HepG2 (cell line): ENCODE data around the gene DST. TPM values are rescaled to one million over a fixed set of nuclear protein-coding genes. Genes with fewer than 3 reads are reported as not detected.

Source experiments
- AHR ChIP-seq: IDR thresholded peaks from 2 replicates; pipeline ENCODE4 v1.6.1; 2018; ENCODE audit warnings: missing genetic modification reagents, missing compliant biosample characterization
- CHCHD3 ChIP-seq: sonication (generic); formaldehyde crosslinking; IDR thresholded peaks from 2 replicates; pipeline ENCODE4 v1.8.0; 2022; ENCODE audit warnings: mild to moderate bottlenecking, missing genetic modification reagents, moderate library complexity
- ELF1 ChIP-seq: sonication (generic); formaldehyde crosslinking; IDR thresholded peaks from 2 replicates; pipeline ENCODE4 v1.4.0; 2020; ENCODE audit warnings: missing genetic modification reagents
- FIP1L1 ChIP-seq: fragments of 200-400 bp; formaldehyde crosslinking; IDR thresholded peaks from 2 replicates; pipeline ENCODE4 v1.6.1; 2018; ENCODE audit warnings: low read depth, mild to moderate bottlenecking, low read length, moderate library complexity, borderline replicate concordance; ENCODE audit not compliant: insufficient read depth
- MAFF ChIP-seq: IDR thresholded peaks from 2 replicates; pipeline ENCODE4 v1.6.1; 2011; ENCODE audit warnings: low read depth, low read length, improper control_type of control experiment
- NBN ChIP-seq: fragments of 450-650 bp; conservative IDR thresholded peaks from 2 replicates; pipeline ENCODE4 v1.6.1; 2017
- PITX1 ChIP-seq: sonication (generic); formaldehyde crosslinking; IDR thresholded peaks from 2 replicates; pipeline ENCODE4 v1.5.1; 2020; ENCODE audit warnings: mild to moderate bottlenecking, missing genetic modification reagents
- PTBP1 ChIP-seq: fragments of 200-400 bp; formaldehyde crosslinking; IDR thresholded peaks from 2 replicates; pipeline ENCODE4 v1.6.1; 2018; ENCODE audit warnings: low read length, low read depth; ENCODE audit not compliant: poor library complexity, severe bottlenecking
- RBM22 ChIP-seq: fragments of 200-400 bp; formaldehyde crosslinking; optimal IDR thresholded peaks from 2 replicates; pipeline ENCODE3; 2017; ENCODE audit warnings: mild to moderate bottlenecking, low read length, moderate library complexity
- SIX1 ChIP-seq: sonication (generic); formaldehyde crosslinking; IDR thresholded peaks from 2 replicates; pipeline ENCODE4 v1.4.0; 2020; ENCODE audit warnings: missing genetic modification reagents, borderline replicate concordance
- SOX13 ChIP-seq, 3 experiments: fragments of 450-650 bp in 1 of 3; sonication (generic) in 1 of 3; formaldehyde crosslinking in 1 of 3; IDR thresholded peaks in 2 of 3; conservative IDR thresholded peaks in 1 of 3; 2 replicates each; pipeline versions ENCODE4 v1.5.0 to v1.6.1; 2016 to 2020; ENCODE audit warnings: antibody characterized with exemption in 1 of 3, mild to moderate bottlenecking in 1 of 3, missing compliant biosample characterization in 1 of 3, missing genetic modification reagents in 1 of 3, moderate library complexity in 1 of 3
- TAF15 ChIP-seq: fragments of 200-400 bp; formaldehyde crosslinking; IDR thresholded peaks from one replicate; pipeline ENCODE4 v1.6.1; 2018; ENCODE audit warnings: mild to moderate bottlenecking, low read depth, low read length; ENCODE audit not compliant: poor library complexity, severe bottlenecking
- TGIF2 ChIP-seq: IDR thresholded peaks from 2 replicates; pipeline ENCODE4 v1.6.1; 2016; ENCODE audit warnings: control low read depth, missing compliant biosample characterization
- ZFP36 ChIP-seq: fragments of 150-350 bp; IDR thresholded peaks from 2 replicates; pipeline ENCODE4 v1.6.1; 2018; ENCODE audit warnings: borderline replicate concordance, low read length, low read depth; ENCODE audit not compliant: partially characterized antibody
- ZMAT3 ChIP-seq: sonication (generic); formaldehyde crosslinking; conservative IDR thresholded peaks from 2 replicates; pipeline ENCODE4 v1.7.0; 2021; ENCODE audit warnings: missing genetic modification reagents
- ZMYM4 ChIP-seq: sonication (generic); formaldehyde crosslinking; IDR thresholded peaks from 2 replicates; pipeline ENCODE4 v1.8.1; 2023; ENCODE audit warnings: mild to moderate bottlenecking, missing genetic modification reagents
- ZNF138 ChIP-seq: sonication (generic); formaldehyde crosslinking; IDR thresholded peaks from 2 replicates; pipeline ENCODE4 v1.5.0; 2020; ENCODE audit warnings: mild to moderate bottlenecking, low read depth, missing genetic modification reagents
- ZNF780A ChIP-seq: sonication (generic); formaldehyde crosslinking; IDR thresholded peaks from 2 replicates; pipeline ENCODE4 v1.8.0; 2022; ENCODE audit warnings: mild to moderate bottlenecking, missing genetic modification reagents, moderate library complexity
- polyA plus RNA-seq, 8 experiments: library from polyadenylated mRNA; depleted of rRNA in 3 of 8; stranded (reverse) in 7 of 8; unstranded in 1 of 8; fragments of >200 nt; fragmentation: Illumina TruSeq in 4 of 8; extraction: Trizol in 4 of 8; gene quantifications; 2 replicates each; pipeline versions ENCODE4 v1.2.1 to v1.2.3, GENCODE V29; 2011 to 2016; ENCODE audit warnings: low read depth in 4 of 8, missing spikeins in 1 of 8, mixed read lengths in 1 of 8; ENCODE audit not compliant: insufficient read depth in 1 of 8
- total RNA-seq, 5 experiments: library from RNA; depleted of rRNA; stranded (reverse); fragments of >200 nt; fragmentation: Illumina TruSeq; extraction: Trizol; gene quantifications; 2 replicates each; pipeline ENCODE4 v1.2.3, GENCODE V29; 2016; ENCODE audit warnings: low read depth in 1 of 5
- TF ChIP-seq, protein P1 (sequence below): sonication (generic); formaldehyde crosslinking; IDR thresholded peaks from 2 replicates; pipeline ENCODE4 v1.5.0; 2020; ENCODE audit warnings: mild to moderate bottlenecking, missing genetic modification reagents
- TF ChIP-seq, protein P2 (sequence below): sonication (generic); formaldehyde crosslinking; IDR thresholded peaks from 2 replicates; pipeline ENCODE4 v1.4.0; 2020; ENCODE audit warnings: missing genetic modification reagents
- TF ChIP-seq, protein P3 (sequence below): sonication (generic); formaldehyde crosslinking; IDR thresholded peaks from 2 replicates; pipeline ENCODE4 v1.4.0; 2020; ENCODE audit warnings: mild to moderate bottlenecking, missing genetic modification reagents
- TF ChIP-seq, protein P4 (sequence below): sonication (generic); formaldehyde crosslinking; IDR thresholded peaks from 2 replicates; pipeline ENCODE4 v1.4.0; 2020; ENCODE audit warnings: low read depth, mild to moderate bottlenecking, missing genetic modification reagents
- TF ChIP-seq, protein P5 (sequence below): sonication (generic); formaldehyde crosslinking; IDR thresholded peaks from 2 replicates; pipeline ENCODE4 v1.4.0; 2020; ENCODE audit warnings: missing genetic modification reagents, mild to moderate bottlenecking, borderline replicate concordance

The DST gene
- total and polyA plus RNA-seq, 2 of the 13 experiments (the other 11 are each of a cell fraction or from before 2014, with no cell fraction given): 64.4 to 89.0 TPM

DNA sequence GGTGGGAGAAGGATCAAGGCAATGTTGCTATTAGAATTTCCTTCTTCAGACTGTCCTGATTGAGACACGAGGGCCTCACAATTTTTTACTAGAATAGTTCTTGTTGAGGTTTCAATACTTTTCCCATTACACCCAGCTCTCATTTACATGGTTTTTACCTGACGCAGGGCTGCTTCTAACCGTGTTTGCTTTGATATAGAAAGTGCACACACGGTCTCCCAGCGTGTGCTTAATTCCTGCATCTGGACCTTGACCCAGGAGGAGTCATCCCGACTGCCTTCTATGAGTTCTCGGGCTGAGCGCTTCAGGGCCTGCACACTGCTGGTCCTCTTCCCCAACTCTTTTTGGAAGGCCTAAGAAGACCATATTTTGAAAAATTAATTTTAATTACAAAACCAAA, 160.2 kb downstream of the DST start (continued):
- TF ChIP-seq, protein P1, sequence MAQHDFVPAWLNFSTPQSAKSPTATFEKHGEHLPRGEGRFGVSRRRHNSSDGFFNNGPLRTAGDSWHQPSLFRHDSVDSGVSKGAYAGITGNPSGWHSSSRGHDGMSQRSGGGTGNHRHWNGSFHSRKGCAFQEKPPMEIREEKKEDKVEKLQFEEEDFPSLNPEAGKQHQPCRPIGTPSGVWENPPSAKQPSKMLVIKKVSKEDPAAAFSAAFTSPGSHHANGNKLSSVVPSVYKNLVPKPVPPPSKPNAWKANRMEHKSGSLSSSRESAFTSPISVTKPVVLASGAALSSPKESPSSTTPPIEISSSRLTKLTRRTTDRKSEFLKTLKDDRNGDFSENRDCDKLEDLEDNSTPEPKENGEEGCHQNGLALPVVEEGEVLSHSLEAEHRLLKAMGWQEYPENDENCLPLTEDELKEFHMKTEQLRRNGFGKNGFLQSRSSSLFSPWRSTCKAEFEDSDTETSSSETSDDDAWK (CRISPR knock-in tag): no peak
- no peak for TF ChIP-seq TAF15
- TF ChIP-seq FIP1L1: no peak
- TF ChIP-seq ZFP36: no peak
- no peak for TF ChIP-seq NBN
- no peak for TF ChIP-seq ZMAT3 (CRISPR knock-in tag)
- TF ChIP-seq, protein P2, sequence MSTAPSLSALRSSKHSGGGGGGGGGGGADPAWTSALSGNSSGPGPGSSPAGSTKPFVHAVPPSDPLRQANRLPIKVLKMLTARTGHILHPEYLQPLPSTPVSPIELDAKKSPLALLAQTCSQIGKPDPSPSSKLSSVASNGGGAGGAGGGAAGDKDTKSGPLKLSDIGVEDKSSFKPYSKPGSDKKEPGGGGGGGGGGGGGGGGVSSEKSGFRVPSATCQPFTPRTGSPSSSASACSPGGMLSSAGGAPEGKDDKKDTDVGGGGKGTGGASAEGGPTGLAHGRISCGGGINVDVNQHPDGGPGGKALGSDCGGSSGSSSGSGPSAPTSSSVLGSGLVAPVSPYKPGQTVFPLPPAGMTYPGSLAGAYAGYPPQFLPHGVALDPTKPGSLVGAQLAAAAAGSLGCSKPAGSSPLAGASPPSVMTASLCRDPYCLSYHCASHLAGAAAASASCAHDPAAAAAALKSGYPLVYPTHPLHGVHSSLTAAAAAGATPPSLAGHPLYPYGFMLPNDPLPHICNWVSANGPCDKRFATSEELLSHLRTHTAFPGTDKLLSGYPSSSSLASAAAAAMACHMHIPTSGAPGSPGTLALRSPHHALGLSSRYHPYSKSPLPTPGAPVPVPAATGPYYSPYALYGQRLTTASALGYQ (CRISPR knock-in tag): no peak
- no peak for TF ChIP-seq ELF1 (CRISPR knock-in tag)
- TF ChIP-seq, protein P3, sequence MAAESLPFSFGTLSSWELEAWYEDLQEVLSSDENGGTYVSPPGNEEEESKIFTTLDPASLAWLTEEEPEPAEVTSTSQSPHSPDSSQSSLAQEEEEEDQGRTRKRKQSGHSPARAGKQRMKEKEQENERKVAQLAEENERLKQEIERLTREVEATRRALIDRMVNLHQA (CRISPR knock-in tag): no peak
- TF ChIP-seq TGIF2 (CRISPR knock-in tag): no peak
- TF ChIP-seq CHCHD3 (CRISPR knock-in tag): no peak
- TF ChIP-seq SIX1 (CRISPR knock-in tag): no peak
- TF ChIP-seq ZNF780A (CRISPR knock-in tag): no peak
- TF ChIP-seq ZNF138 (CRISPR knock-in tag): no peak
- TF ChIP-seq ZMYM4 (CRISPR knock-in tag): peak; percentile 56; the same call in 1 of the 2 replicates
- TF ChIP-seq, protein P4, sequence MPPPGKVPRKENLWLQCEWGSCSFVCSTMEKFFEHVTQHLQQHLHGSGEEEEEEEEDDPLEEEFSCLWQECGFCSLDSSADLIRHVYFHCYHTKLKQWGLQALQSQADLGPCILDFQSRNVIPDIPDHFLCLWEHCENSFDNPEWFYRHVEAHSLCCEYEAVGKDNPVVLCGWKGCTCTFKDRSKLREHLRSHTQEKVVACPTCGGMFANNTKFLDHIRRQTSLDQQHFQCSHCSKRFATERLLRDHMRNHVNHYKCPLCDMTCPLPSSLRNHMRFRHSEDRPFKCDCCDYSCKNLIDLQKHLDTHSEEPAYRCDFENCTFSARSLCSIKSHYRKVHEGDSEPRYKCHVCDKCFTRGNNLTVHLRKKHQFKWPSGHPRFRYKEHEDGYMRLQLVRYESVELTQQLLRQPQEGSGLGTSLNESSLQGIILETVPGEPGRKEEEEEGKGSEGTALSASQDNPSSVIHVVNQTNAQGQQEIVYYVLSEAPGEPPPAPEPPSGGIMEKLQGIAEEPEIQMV (CRISPR knock-in tag): no peak
- no peak for TF ChIP-seq PTBP1
- no peak for TF ChIP-seq AHR
- TF ChIP-seq RBM22: no peak
- peak; percentile 75 for TF ChIP-seq PITX1 (CRISPR knock-in tag)
- TF ChIP-seq, protein P5, sequence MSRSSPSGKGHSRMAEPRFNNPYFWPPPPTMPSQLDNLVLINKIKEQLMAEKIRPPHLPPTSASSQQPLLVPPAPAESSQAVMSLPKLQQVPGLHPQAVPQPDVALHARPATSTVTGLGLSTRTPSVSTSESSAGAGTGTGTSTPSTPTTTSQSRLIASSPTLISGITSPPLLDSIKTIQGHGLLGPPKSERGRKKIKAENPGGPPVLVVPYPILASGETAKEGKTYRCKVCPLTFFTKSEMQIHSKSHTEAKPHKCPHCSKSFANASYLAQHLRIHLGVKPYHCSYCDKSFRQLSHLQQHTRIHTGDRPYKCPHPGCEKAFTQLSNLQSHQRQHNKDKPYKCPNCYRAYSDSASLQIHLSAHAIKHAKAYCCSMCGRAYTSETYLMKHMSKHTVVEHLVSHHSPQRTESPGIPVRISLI (CRISPR knock-in tag): no peak
- TF ChIP-seq MAFF: no peak
- no peak for TF ChIP-seq SOX13 (IDR thresholded peaks at IDR 0.05)
- peak in 1 of 2 experiments; percentile 64; a peak in 2 of 4 replicates for TF ChIP-seq SOX13 (CRISPR knock-in tag; conservative IDR thresholded peaks at IDR 0.05 in 1 of 2, IDR thresholded peaks at IDR 0.05 in 1 of 2)
